GM18951 (cell line): Measurements from ENCODE around the gene KANSL1L.
"Not testable (repeated sequence)": the region's sequence is repeated elsewhere in the genome, so short reads cannot be mapped to it uniquely, and the experiment has no call there.

Source experiments
- POLR2A ChIP-seq: IDR thresholded peaks from 4 replicates; pipeline ENCODE4 v1.6.1; 2011; ENCODE audit warnings: mild to moderate bottlenecking; ENCODE audit not compliant: insufficient read length, insufficient read depth; ENCODE audit errors: extremely low read depth
- in situ Hi-C: fragments of 300-500 bp; cut with MboI; formaldehyde crosslinking; loops from one replicate; pipeline ENCODE4 v1.12.0; 2022; ENCODE audit warnings: low sequenced_read_pairs, mixed read lengths, inconsistent platforms; ENCODE audit not compliant: unreplicated experiment

The KANSL1L gene

GRCh38 chr2:210188755-210189154, 17.5 kb upstream of the KANSL1L start:
- in situ Hi-C loops = no loop called here
- no peak for TF ChIP-seq POLR2A

- in situ Hi-C loops = no loop called here
Measured at GRCh38 chr2:210188190-210188589, 17.0 kb upstream of the KANSL1L start.

GRCh38 chr2:210183936-210184335, 12.7 kb upstream of the KANSL1L start:
- in situ Hi-C loops = not testable (repeated sequence)

More at GRCh38 chr2:210188190-210188589, 17.0 kb upstream of the KANSL1L start:
- TF ChIP-seq POLR2A = no peak

GRCh38 chr2:210181606-210182088, 10.4 kb upstream of the KANSL1L start:
- in situ Hi-C loops = not testable (repeated sequence)

- in situ Hi-C loops = not testable (repeated sequence)
Measured at GRCh38 chr2:210181033-210181605, 9.9 kb upstream of the KANSL1L start.

- in situ Hi-C loops = no loop called here
- TF ChIP-seq POLR2A = no peak
Measured at GRCh38 chr2:210180477-210180876, 9.3 kb upstream of the KANSL1L start.

- in situ Hi-C loops = no loop called here
- no peak for TF ChIP-seq POLR2A
Measured at GRCh38 chr2:210179351-210179990, 8.3 kb upstream of the KANSL1L start.

- no peak for TF ChIP-seq POLR2A
- in situ Hi-C loops = no loop called here
Measured at GRCh38 chr2:210177769-210178168, 6.6 kb upstream of the KANSL1L start.

- in situ Hi-C loops = not testable (repeated sequence)
Measured at GRCh38 chr2:210177115-210177514, 5.9 kb upstream of the KANSL1L start.

GRCh38 chr2:210174086-210174485, 2.9 kb upstream of the KANSL1L start:
- TF ChIP-seq POLR2A = no peak
- in situ Hi-C loops = no loop called here

- TF ChIP-seq POLR2A = no peak
- in situ Hi-C loops = no loop called here
Measured at GRCh38 chr2:210172219-210172575, 988 bp upstream of the KANSL1L start.

GRCh38 chr2:210170446-210171303, 534 bp downstream of the KANSL1L start:
- peak; percentile 41 for TF ChIP-seq POLR2A
- in situ Hi-C loops = no loop called here

- in situ Hi-C loops = no loop called here
Measured at GRCh38 chr2:210170196-210170445, 1.1 kb downstream of the KANSL1L start.

GRCh38 chr2:210169516-210170195, 1.6 kb downstream of the KANSL1L start:
- in situ Hi-C loops = no loop called here

More at GRCh38 chr2:210170196-210170445, 1.1 kb downstream of the KANSL1L start:
- no peak for TF ChIP-seq POLR2A

GRCh38 chr2:210167227-210167626, 4.0 kb downstream of the KANSL1L start:
- TF ChIP-seq POLR2A = no peak
- in situ Hi-C loops = no loop called here

More at GRCh38 chr2:210169516-210170195, 1.6 kb downstream of the KANSL1L start:
- no peak for TF ChIP-seq POLR2A
